Ovary (tissue), 9 donors: ENCODE measurements around the gene DHDH. TPM values are rescaled to one million over a fixed set of nuclear protein-coding genes. Genes with fewer than 3 reads are reported as not detected.
"Not testable (repeated sequence)": the region's sequence is repeated elsewhere in the genome, so short reads cannot be mapped to it uniquely, and the experiment has no call there.

ENCODE experiments used
- DNase-seq, 5 donors: peaks; one replicate each; pipeline ENCODE4 v3.0.0-alpha.2; 2019 to 2020
- H3K27ac ChIP-seq, 2 donors: fragments of 200-600 bp; one replicate each; pipeline versions ENCODE4 v1.5.1 to v1.8.0; 2019 to 2022
- H3K27me3 ChIP-seq: fragments of 200-600 bp; one replicate; pipeline ENCODE4 v1.8.0; 2022
- H3K36me3 ChIP-seq: fragments of 200-600 bp; sonication (generic); one replicate; pipeline ENCODE4 v1.5.1; 2019
- H3K4me1 ChIP-seq: one replicate; pipeline ENCODE4 v1.8.1; 2013; ENCODE audit warnings: mild to moderate bottlenecking, moderate library complexity; ENCODE audit not compliant: insufficient read depth
- H3K4me3 ChIP-seq: fragments of 200-600 bp; sonication (generic); one replicate; pipeline ENCODE4 v1.5.1; 2017
- H3K9me3 ChIP-seq, 2 donors: fragments of 200-600 bp in 1 of 2; sonication (generic) in 1 of 2; one replicate each; pipeline versions ENCODE4 v1.5.1 to v1.8.1; 2013 to 2019; ENCODE audit warnings: mild to moderate bottlenecking in 1 of 2, moderate library complexity in 1 of 2
- EP300 ChIP-seq: sonication (generic); formaldehyde crosslinking; IDR thresholded peaks from one replicate; pipeline ENCODE4 v1.6.1; 2017; ENCODE audit warnings: antibody characterized with exemption
- POLR2A ChIP-seq: fragments of 450-650 bp; IDR thresholded peaks from one replicate; pipeline ENCODE4 v1.6.1; 2017; ENCODE audit warnings: antibody characterized with exemption, mild to moderate bottlenecking, moderate library complexity
- whole genome bisulfite sequencing, 3 donors: extraction: QIAGEN DNeasy Blood & Tissue Kit in 1 of 3; methylation state at CpG; one replicate each; pipeline versions ENCODE4 v1.1.5 to v1.1.7; 2013 to 2017; 5-methylcytosine and 5-hydroxymethylcytosine counted together
- intact Hi-C, 4 donors: fragments of 100-400 bp; cut with DNase I; formaldehyde crosslinking; loops; one replicate each; pipeline versions ENCODE4 v1.11.0 to v1.15.1; 2022 to 2023
- polyA plus RNA-seq, 2 donors: library from polyadenylated mRNA; stranded (reverse); fragments of 200-250 nt in 1 of 2; fragments of 350-450 nt in 1 of 2; fragmentation: Illumina TruSeq in 1 of 2; extraction: RNeasy Lipid Tissue Mini Kit (QIAGEN cat#74804) in 1 of 2; gene quantifications; one replicate each; pipeline ENCODE4 v1.2.3, GENCODE V29; 2013 to 2014
- total RNA-seq, 7 donors: library from RNA; depleted of rRNA in 2 of 7; stranded (reverse); fragments of >200 nt in 2 of 7; fragmentation: NEBNext Ultra II Directional in 3 of 7; extraction: Animal tissue kit (Norgen Biotek cat#: 25700) in 3 of 7; gene quantifications; one replicate each; pipeline versions ENCODE4 v1.1.0 to v1.2.4, GENCODE V29; 2016 to 2023
- TF ChIP-seq, protein P1 (sequence below), 3 donors: fragments of 450-650 bp in 2 of 3; fragments of 200-600 bp in 1 of 3; IDR thresholded peaks; one replicate each; pipeline versions ENCODE4 v1.5.1 to v1.8.0; 2016 to 2022; ENCODE audit warnings: antibody characterized with exemption in 3 of 3, mild to moderate bottlenecking in 1 of 3
- donor health status: DM: no; HTN: no; CAD: no; lungs with moderate emphysema.
- donor health status: DM: no; HTN: no; CAD: no.
- donor health status: Bipolar disorder and iron deficiency.
- donor health status: DM: yes; HTN: yes; CAD: no.
- donor health status: DM: no; HTN: no; CAD: no.
- donor health status: DM: yes; HTN: yes; CAD: no.

Gene DHDH
- total and polyA plus RNA-seq, 9 donors = 0.28 to 0.78 (median 0.67) TPM; not detected in 4

DNA sequence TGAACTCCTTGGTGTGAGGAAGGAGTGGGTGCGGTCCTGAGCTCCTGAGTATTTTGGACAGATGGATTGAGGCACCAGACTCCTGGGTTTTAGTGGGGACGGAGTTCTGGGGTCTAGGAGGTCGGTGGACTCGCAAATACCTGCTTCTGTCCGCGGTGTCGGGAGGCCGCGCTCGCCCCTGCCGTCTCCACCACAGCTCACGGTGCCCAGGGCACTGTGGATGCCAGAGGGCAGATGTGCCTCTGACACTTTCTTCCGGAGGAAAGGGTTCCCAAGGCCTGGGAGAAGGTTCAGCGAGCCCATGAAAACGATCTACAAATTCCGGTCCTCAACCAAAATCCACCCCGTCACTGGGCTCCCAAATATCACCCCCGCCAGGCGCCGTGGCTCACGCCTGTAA is 38.3 kb upstream of the DHDH start:
- 62 to 79% (median 75%) methylated on average over 21 of the region's 21 CpGs for WGBS, 3 donors
- no peak overlapping the region for H3K4me3 ChIP-seq
- H3K36me3 ChIP-seq = no peaks in the 10 kb centered on the region
- no peaks in the 10 kb centered on the region for H3K9me3 ChIP-seq
- no peak overlapping the region for H3K27ac ChIP-seq
- TF ChIP-seq EP300 = no peak
- TF ChIP-seq POLR2A = no peak
- TF ChIP-seq, protein P1, sequence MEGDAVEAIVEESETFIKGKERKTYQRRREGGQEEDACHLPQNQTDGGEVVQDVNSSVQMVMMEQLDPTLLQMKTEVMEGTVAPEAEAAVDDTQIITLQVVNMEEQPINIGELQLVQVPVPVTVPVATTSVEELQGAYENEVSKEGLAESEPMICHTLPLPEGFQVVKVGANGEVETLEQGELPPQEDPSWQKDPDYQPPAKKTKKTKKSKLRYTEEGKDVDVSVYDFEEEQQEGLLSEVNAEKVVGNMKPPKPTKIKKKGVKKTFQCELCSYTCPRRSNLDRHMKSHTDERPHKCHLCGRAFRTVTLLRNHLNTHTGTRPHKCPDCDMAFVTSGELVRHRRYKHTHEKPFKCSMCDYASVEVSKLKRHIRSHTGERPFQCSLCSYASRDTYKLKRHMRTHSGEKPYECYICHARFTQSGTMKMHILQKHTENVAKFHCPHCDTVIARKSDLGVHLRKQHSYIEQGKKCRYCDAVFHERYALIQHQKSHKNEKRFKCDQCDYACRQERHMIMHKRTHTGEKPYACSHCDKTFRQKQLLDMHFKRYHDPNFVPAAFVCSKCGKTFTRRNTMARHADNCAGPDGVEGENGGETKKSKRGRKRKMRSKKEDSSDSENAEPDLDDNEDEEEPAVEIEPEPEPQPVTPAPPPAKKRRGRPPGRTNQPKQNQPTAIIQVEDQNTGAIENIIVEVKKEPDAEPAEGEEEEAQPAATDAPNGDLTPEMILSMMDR (IDR thresholded peaks at IDR 0.05) = no peak
- DNase-seq = peak in 1 of 5 donors; percentile 46
- H3K27me3 ChIP-seq = no peaks in the 10 kb centered on the region
- intact Hi-C loops = no loop called here
- no peaks in the 10 kb centered on the region for H3K4me1 ChIP-seq

DNA sequence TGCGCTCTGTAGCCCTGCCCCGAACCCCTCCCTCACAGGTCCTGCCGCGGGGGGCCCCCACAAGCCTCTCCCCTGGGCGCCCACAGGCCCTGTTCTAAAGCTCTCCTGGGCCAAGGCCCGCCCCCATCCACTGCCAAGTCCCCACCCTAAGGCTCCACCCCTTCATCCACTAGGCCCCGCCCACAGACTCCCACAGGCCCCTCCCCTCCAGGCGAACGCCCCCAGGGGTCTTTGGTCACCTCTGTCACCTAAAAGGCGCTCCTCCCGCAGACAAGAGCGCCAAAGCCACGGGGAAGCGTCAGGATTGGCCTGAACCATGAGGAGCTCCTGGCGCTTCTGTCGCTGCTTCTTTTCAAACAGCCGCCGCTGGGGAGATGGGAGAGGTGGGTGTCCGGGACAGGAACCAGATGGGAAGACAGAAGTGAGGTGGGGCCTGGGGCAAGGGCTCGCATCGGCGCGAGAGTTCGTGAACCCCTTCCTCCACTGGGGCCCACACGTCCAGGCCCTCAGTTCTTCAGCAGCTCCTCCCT is 37.2 kb upstream of the DHDH start:
- 6 to 14% (median 7%) methylated on average over 21 to 25 of the region's 25 CpGs for WGBS, 3 donors
- peak overlapping the region; percentile 75 to 83 for H3K27ac ChIP-seq
- DNase-seq = peak; percentile 83 to 88 (median 85)
- peak overlapping the region; percentile 42 for H3K4me3 ChIP-seq
- no peak for TF ChIP-seq POLR2A
- TF ChIP-seq, protein P1 (IDR thresholded peaks at IDR 0.05) = peak in 1 of 3 donors; percentile 13
- intact Hi-C loops = no loop called here
- H3K36me3 ChIP-seq = no peaks in the 10 kb centered on the region
- peaks cover 1% of the 10 kb centered on the region for H3K4me1 ChIP-seq
- H3K27me3 ChIP-seq = no peaks in the 10 kb centered on the region
- no peaks in the 10 kb centered on the region for H3K9me3 ChIP-seq

DNA sequence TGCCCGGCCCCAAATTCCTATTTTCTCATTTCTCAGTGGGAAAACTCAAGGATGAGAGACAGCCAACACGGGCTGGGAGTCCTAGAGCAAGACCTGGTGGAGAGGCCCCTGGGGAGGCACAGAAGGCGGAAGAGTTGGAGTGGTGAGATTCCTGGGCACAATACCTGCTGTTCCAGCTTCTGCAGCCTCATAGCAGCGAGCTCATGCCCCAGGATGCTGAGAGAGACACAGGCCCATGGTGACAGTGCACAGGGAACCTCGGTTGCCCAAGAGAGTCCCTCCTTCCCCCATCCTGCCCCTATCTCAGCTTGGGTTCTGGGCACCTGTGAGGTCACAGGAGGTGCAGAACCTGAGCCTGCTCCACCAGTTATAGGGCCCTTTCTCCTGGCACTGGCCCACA is 36.3 kb upstream of the DHDH start:
- Histone ChIP-seq H3K9me3 (no peaks in the 10 kb centered on the region), H3K27me3 (no peaks in the 10 kb centered on the region), H3K4me3 (no peak overlapping the region), H3K4me1 (peaks cover 1% of the 10 kb centered on the region), H3K36me3 (no peaks in the 10 kb centered on the region), H3K27ac (peak overlapping the region; percentile 63 to 75)
- no peak for DNase-seq
- 81 to 83% (median 82%) methylated on average over 5 of the region's 5 CpGs for WGBS, 3 donors
- TF ChIP-seq, protein P1 (IDR thresholded peaks at IDR 0.05) = no peak
- TF ChIP-seq POLR2A = no peak
- TF ChIP-seq EP300 = no peak
- intact Hi-C loops = no loop called here

DNA sequence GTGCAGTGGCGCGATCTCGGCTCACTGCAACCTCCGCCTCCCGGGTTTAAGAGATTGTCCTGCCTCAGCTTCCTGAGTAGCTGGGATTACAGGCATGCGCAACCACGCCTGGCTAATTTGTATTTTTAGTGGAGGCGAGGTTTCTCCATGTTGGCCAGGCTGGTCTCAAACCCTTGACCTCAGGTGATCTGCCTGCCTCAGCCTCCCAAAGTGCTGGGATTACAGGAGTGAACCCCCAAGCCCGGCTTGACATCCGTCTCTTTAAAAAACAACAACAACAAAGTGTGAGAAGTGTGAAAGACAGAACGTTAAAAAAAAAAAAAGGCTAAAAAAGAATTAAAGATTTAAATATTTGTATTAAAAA is 34.1 kb upstream of the DHDH start:
- H3K27me3 ChIP-seq, H3K9me3 ChIP-seq, intact Hi-C loops, H3K4me1 ChIP-seq, H3K36me3 ChIP-seq: not testable (repeated sequence)
- peak overlapping the region; percentile 89 for H3K4me3 ChIP-seq
- peak in 1 of 5 donors; percentile 34 for DNase-seq
- WGBS, 3 donors = 81 to 88% (median 84%) methylated on average over 11 of the region's 11 CpGs
- H3K27ac ChIP-seq = peak overlapping the region in 1 of 2 donors; percentile 87

DNA sequence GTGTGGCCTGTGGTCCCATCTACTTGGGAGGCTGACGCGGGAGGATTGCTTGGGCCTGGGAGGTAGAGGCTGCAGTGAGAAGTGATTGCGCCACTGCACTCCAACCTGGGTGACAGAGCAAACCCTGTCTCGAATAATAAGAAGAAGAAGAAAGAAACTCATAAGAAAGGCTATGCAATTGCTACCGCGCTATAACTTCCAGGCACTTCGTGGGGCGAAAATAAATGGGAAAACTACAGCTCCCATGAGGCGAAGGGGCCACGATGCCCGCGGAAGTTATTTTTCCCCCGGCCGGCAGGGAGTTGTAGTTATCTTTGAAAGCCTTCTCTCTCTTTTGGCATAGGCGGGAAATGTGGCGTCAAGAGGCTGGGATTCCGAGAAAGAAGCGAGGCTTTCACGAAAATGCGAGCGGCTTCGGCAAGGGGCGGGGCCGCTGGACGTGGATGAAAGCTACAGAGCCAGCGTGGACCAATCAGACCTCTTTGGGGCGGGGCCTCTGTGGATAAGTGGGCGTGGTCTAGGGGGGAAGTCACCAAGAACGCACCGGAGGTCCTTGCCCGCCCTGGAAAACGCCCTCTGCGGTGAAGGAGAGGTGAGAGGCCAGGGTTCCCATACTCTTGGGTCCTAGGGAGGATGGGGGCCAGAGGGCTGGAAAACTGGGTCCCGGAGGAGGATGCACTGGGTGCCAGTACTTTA is 33.6 kb upstream of the DHDH start, which contains the start of gene NUCB1:
NUCB1 (plus strand) TSS at position 532 of the 696 bp plus-strand sequence. CDS start 485 bp downstream, outside the sequence.
- Histone ChIP-seq H3K27ac (peak within 1 kb of the TSS; percentile 87 to 96), H3K4me1 (peaks cover 1% of the 10 kb centered on the region)

More for the DNA sequence above, 33.6 kb upstream of the DHDH start, which contains the start of gene NUCB1:
- Histone ChIP-seq H3K27me3 (no peaks in the 10 kb centered on the region), H3K36me3 (no peaks in the 10 kb centered on the region), H3K4me3 (peak within 1 kb of the TSS; percentile 89), H3K9me3 (no peaks in the 10 kb centered on the region)
- peak; percentile 86 for TF ChIP-seq POLR2A
- peak; percentile 98 for TF ChIP-seq EP300
- TF ChIP-seq, protein P1 (IDR thresholded peaks at IDR 0.05) = peak in 2 of 3 donors; percentile 48 to 51
- intact Hi-C loops = loop anchor here in 2 of 4 donors (2.0 to 10.0 kb wide), 3 partner anchors 27 to 65 kb away; partner anchors contain the start of genes FTL (in 1 of the 2) and PPP1R15A (in 1 of the 2)
- WGBS, 3 donors = 6 to 7% (median 7%) methylated on average over 34 of the region's 34 CpGs
- peak; percentile 99 to 100 (median 99) for DNase-seq
